GM19099 (cell line): ENCODE results near the gene NTSR1.

ENCODE experiments used
- POLR2A ChIP-seq: IDR thresholded peaks from 3 replicates; pipeline ENCODE4 v1.6.1; 2011; ENCODE audit warnings: low read depth; ENCODE audit not compliant: insufficient read length; ENCODE audit errors: extremely low read depth

NTSR1 gene

DNA sequence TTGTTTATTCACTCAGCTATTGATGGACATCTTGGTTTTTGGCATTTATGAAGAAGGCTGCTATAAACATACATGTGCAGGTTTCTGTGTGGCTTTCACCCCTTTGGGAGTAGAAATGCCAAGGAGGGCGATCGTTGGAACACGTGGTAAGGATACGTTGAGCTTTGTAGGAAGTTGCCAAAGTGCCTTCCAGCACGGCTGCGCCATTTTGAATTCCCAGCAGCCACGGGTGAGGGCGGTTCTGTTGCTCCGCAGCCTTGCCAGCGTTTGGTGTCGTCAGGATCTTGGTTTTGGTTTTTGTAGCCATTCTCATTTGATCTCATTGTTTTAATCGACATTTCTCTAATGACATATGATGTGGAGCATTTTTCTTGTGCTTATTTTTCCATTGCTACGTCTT is 21.8 kb downstream of the NTSR1 start:
- TF ChIP-seq POLR2A: no peak

DNA sequence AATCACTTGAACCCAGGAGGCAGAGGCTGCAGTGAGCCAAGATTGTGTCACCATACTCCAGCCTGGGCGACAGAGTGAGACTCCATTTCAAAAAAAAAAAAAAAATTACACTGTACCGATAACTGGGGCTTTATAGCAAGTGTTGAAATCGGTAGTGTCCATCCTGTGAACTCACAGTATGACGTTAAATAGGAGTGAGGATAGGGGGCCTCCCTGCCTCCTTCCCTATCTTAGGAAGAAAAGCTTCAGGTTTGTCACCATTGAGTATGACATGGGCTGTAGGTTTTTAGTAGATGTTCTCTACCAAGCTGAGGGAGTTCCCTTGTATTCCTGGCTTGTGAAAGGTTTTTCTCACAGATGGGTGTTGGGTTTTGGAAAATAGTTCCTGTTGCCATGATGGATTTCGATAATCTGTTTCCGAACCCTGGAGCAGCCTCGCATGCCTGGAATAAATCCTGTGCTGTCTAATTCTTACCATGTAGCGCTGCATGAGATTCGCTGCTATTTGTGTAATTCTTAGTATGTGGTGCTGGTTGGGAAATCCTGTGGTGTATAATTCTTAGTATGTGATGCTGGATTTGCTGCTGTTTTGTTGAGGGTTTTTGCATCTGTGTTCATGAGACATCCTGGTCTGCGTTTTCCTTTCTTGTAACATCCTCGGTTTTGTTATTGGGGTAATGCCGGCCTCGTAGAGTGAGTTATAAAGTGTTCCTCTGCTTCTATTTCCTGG is 23.6 kb downstream of the NTSR1 start:
- TF ChIP-seq POLR2A: no peak

DNA sequence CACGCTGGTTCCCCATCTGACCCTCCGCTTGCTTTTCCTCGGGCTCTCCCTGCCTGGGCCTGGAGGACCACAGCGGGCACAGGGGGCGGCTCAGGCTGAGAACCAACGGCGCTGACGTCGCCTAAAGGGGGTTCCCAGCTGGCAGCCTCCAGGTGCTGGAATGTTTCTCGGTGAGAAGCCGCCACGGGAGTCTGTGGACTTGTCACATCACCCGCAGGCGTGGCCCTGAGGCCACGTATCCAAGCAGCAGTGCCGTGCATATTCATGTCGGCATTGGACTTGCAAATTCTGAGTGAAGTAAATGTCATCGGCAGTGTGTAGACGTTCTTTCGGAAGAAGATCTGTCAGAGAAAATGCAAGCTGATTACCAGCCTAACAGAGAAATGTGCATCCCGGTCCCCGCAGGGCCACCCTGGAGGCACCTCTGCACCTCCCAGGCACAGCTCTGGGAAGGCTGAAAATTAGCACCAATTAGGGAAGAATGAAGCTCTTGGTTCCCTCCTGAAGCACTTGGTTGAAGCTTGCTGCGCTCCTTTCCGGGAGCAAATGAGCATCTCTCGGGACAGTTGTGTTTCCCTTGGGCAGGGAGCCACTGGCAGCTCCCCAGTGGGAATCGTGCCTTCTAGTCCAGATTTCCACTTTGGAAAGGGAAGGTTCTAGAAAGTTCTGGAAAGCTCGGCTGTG is 24.3 kb downstream of the NTSR1 start:
- TF ChIP-seq POLR2A: no peak

DNA sequence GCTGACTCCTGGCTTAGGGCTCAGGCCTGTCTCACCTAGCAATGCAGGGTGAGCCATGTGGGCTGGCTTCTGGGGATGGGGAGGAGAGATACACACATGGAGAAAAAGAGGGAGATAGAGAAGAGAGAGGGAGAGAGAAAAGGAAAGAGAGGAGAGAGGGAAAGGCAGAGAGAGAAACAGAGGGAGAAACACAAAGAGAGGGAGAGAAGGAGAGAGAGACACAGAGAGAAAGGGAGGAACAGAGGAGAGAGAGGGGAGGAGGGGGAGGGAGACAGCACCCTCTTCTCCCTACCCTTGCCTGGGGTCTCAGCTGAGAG is 24.8 kb downstream of the NTSR1 start:
- TF ChIP-seq POLR2A: no peak

DNA sequence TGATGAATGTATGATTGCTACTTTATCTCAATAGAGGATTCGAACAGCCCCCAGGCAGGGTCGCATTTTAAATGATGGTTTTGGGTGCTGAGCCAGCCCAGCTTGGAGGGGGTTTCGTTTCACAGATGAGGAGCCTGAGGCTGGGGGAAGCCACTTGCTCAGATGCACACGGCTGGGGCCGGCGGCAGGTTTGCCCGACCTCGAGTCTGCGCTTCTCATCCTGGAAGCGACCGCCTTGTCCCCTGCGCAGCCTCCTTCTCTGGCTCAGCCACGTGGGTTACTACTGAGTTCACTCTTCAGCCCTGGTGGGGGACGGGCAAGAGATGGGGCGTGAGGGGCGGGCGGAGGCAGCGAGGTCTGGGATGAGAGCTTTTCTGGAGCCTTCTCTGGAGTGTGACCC is 25.3 kb downstream of the NTSR1 start:
- no peak for TF ChIP-seq POLR2A

DNA sequence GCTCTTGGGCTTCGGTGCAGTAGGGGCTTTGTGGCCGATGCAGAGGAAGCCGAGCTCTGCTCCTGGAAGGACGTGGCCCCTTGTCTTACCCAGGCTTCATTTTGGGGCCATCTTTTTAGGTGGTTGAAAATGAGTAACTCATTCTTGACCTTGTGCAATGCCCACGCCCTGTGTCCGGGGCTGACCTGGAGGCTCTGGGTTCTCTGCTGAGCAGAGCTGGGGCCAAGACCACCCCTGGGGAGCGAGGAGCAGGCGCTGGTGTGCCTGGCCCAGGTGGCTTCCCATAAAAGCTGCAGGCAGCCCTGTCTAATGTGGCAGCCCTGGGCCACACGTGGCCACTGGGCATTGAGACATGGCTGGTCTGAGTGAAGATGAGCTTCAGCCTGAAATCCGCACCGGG is 25.7 kb downstream of the NTSR1 start:
- no peak for TF ChIP-seq POLR2A

DNA sequence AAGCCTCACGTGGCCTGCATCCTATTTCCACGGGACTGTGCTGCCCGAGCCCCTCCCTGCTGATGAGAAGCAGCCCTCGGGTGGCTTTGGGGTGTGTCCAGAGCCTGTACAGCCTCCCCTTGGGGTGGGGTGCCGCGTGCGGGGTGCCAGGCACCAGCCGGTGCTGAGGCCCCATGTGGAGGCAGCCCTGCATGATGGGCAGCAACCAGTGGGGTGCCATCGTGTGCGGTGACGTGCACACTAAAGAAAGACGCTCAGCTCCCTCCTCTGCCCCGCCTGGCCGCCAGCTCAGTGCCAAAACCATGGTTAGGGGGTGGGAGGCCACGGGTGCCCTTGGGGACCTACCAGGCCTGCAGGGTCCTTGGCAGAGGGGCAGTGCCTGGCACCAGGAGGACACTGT is 26.2 kb downstream of the NTSR1 start:
- no peak for TF ChIP-seq POLR2A

DNA sequence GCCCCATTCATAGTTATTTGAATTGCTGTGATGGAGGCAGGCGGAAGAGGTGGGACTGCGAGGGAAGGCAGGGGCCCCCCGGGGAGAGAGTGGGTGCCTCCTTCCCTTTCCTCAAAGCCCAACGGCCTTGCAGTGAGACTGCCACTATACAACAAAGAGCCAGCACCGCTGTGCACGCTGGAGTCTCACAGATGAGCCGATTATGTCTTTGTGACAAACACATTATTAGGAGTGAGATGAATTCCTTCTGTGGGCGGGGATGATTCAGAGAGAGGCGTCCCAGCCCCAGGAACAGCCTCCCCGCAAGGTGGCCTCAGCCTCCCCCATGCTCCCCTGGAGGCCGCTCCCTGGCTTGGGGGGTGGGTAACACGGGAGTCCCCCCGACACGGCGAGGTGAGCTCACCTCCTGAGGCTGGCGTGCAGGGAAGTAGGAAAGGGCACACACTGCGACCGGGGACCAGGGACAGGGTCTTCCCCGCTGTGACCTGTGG is 26.7 kb downstream of the NTSR1 start:
- TF ChIP-seq POLR2A: no peak

DNA sequence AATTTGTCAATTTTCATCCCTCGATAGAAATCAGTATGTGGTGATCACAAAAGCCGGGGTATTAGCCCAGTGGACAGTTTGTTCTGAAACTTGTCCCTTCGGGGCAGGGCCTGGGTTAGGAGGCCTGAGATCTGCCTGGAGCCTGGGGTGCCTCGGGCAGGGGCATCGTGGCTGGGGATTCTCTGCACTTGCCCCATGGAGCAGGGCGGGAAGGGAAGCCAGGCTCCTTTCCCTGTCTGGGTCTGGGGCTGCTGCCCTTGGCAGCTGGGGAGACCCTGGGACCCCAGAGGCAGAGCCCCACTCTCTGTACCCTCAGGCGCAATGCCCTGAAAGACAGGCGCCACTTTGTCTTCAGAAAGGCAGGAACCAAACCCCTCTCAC is 27.4 kb downstream of the NTSR1 start:
- TF ChIP-seq POLR2A: no peak

DNA sequence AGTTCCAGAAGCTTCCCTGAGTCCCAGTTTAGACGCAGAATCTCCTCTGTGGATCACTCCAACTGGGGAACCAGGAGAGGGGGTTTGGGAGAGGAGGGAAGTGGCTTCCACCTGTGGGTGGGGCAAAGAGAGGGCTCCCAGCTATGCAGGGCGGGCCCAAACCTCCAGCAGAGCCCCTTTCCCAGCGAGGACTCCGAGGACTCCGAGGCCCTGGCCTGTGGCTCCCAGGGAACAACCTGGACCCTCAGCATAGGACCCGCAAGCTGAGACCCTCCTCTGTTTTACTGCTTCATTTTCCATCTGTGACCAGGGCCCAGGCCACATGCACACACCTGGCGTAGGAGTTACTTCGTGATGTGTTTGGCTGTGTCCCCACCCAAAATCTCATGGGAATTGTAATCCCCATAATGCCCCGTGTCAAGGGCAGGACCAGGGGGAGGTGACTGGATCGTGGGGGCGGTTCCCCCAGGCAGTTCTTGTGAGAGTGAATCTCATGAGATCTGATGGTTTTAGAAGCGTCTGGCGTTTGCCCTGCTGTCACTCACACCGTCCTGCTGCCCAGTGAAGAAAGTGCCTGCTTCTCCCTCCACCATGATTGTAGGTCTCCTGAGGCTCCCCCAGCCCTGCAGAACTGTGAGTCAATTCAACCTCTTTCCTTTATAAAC is 27.9 kb downstream of the NTSR1 start:
- TF ChIP-seq POLR2A: no peak

DNA sequence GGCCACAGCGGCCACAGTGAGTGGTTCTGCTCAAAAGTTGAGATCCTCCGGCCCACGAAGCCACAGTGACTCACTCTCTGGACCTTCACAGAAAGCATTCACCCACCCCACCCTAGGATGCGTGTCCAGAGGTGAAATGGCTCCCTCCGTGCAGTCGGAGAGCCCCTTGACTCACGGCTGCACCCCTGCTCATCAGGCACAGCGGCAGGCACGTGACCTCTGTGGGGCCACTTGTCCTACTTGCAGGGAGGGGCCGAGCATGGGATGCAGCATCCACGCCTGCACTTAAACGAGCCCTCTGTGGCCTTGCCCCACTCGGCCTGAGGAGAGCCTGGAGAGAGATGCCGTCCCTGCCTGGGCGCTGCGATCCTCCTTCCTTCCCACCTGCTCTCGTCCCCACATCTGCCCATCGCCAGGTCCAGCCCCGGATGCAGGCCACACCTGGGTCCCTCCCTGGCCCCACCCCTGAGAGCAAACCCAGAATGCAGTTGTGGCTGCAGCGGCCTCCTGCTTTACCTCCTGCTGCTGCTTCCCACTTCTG is 28.7 kb downstream of the NTSR1 start:
- no peak for TF ChIP-seq POLR2A

DNA sequence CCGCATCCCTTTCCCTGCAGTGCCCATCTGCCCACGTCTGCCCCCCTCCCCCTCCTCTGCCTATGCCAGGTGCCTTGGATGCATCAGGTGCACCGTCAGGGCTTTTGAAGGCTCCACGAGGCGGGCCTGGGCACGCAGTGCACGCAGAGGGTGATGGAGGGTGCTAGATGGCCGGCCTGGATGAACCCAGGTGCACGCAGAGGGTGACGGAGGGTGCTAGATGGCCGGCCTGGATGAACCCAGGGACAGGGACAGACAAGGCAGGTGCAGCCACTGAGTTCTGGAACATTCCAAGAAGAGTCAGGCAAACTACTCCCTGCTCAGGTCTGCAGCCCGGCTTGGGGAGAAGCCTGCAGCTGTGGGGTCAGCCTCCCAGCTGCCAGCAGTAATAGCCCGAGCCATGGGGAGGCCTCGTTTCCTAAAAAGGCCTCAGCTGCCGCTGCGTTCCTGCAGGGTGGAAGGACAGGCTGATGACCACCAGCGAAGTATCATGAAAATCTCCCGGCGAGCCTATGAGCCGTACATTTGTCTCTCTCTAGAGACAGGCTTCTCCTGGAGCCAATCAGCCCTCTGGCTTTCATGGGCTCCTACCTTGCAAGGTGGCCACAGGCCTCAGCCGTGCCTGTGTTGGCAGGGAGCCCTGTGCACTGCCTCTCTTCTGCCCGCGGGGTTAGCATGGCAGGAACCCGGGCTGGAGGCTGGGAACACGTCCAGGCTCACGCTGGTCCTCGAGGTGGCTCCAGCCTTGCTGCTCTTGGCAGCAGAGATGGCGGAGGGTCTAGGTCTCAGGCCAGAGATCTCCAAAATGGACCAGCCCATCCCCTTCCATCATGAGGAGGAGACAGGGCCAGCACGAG is 29.6 kb downstream of the NTSR1 start:
- no peak for TF ChIP-seq POLR2A

DNA sequence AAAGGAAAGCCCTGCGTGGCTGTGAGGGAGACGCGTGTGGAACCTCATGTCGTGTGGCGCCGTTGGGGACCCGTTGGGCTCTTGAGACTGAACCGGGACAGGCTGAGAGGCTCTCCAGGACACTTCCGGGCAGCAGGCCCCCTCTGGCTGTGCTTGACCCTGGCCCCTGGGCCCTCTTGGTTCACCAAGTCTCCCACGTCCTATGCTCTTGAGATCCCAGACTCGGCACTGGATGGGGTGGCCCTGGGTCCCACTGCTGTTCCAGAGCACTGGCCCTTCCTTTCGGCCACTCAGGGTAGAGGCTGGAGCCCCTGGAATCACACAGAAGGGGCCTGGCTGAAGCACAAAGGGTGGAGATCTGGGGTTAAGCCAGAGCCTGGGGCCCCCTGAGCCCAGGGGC is 30.4 kb downstream of the NTSR1 start:
- no peak for TF ChIP-seq POLR2A

DNA sequence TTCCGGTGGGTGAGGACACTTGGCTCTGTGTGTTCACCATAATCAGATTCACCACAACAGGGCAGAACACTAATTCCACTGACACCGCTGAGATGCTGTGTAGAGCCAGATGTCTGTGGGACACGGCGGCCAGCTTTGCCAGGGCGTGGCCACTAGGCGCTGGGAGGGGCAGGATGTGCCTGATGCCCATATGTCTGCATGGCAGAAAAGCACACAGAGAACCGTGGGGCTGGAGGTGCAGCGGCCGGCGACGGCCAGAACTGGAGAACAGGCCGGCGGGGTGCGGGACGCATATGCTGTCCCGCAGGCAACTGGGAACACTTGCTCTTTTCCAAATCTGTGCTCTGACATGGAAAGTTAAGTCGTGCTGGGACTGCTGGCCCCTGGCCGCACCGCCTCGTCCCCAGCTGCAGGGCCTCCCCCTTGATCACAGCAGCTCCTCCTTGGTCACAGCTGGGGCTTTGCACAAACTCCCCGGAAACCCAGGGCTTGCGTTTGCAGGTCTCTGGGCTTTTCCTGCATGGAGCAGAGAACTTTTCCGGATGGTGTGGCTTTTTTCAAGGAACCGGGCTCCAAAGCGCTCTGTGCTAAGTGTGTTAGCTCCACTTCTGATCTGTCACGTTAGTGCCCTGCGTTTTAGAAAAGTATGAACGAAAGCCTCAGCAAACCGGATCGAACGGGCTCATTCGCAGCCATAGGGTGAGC is 31.1 kb downstream of the NTSR1 start:
- TF ChIP-seq POLR2A: no peak

DNA sequence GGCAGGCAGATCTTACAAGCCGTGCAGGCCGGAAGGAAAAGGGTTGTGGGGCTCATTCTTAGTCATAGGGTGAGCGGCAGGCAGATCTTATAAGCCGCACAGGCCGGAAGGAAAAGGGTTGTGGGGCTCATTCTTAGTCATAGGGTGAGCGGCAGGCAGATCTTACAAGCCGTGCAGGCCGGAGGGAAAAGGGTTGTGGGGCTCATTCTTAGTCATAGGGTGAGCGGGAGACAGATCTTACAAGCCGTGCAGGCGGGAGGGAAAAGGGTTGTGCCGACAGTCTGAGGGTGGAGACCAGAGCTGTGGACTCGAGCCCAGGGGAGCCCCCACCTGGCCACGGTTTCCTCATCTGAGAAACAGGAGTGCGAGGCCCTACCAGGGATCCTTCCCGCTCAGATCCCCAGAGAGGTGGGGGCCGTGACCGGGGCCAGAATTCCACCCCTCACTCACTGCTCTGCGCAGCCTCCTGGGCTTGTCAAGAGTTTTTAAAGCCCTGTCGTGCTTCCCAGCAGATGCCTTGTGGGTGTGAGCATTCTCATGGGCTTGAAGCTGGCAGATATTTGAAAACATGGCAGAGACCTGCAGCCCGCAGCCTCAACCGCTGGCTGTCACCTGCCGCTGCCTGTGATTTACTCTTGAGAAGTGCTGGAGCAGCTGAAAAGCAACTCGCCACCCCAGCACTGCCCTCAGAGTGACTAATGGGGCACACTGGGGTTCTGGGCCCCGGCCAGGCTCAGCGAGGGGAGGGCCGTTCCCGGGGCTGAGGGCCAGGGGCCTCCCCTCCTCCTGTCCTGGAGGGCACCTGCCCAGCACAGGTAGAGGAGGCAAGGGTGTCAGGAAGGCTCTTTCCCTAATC is 31.9 kb downstream of the NTSR1 start:
- TF ChIP-seq POLR2A: no peak
